ENCODE measurements around the gene LLGL1.

The LLGL1 gene

GRCh38 chr17:18229254-18229653 is 3.8 kb downstream of the LLGL1 start:
- in situ Hi-C loops (cut with HindIII; ENCODE audit: low sequenced_read_pairs), result no loop called here

- in situ Hi-C loops (cut with HindIII; ENCODE audit: low sequenced_read_pairs), result no loop called here
Measured at GRCh38 chr17:18229771-18230170, 4.3 kb downstream of the LLGL1 start.

- in situ Hi-C loops (cut with HindIII; ENCODE audit: low sequenced_read_pairs), result no loop called here
Measured at GRCh38 chr17:18230288-18231141, 5.1 kb downstream of the LLGL1 start.

GRCh38 chr17:18231164-18231563 is 5.7 kb downstream of the LLGL1 start:
- in situ Hi-C loops (cut with HindIII; ENCODE audit: low sequenced_read_pairs), result no loop called here

GRCh38 chr17:18233803-18234518 is 8.5 kb downstream of the LLGL1 start:
- in situ Hi-C loops (cut with HindIII; ENCODE audit: low sequenced_read_pairs), result no loop called here

- in situ Hi-C loops (cut with HindIII; ENCODE audit: low sequenced_read_pairs), result no loop called here
Measured at GRCh38 chr17:18234853-18235380, 9.5 kb downstream of the LLGL1 start.

GRCh38 chr17:18235743-18236256 is 10.4 kb downstream of the LLGL1 start:
- in situ Hi-C loops (cut with HindIII; ENCODE audit: low sequenced_read_pairs), result no loop called here

GRCh38 chr17:18236494-18236893 is 11.1 kb downstream of the LLGL1 start:
- in situ Hi-C loops (cut with HindIII; ENCODE audit: low sequenced_read_pairs), result no loop called here

GRCh38 chr17:18237461-18237860 is 12.0 kb downstream of the LLGL1 start:
- in situ Hi-C loops (cut with HindIII; ENCODE audit: low sequenced_read_pairs), result no loop called here

- in situ Hi-C loops (cut with HindIII; ENCODE audit: low sequenced_read_pairs), result no loop called here
Measured at GRCh38 chr17:18238299-18238698, 12.9 kb downstream of the LLGL1 start.

GRCh38 chr17:18240449-18240848 is 15.0 kb downstream of the LLGL1 start:
- in situ Hi-C loops (cut with HindIII; ENCODE audit: low sequenced_read_pairs), result no loop called here

GRCh38 chr17:18241229-18241871 is 15.9 kb downstream of the LLGL1 start:
- in situ Hi-C loops (cut with HindIII; ENCODE audit: low sequenced_read_pairs), result no loop called here

- in situ Hi-C loops (cut with HindIII; ENCODE audit: low sequenced_read_pairs), result no loop called here
Measured at GRCh38 chr17:18245038-18245776, 19.8 kb downstream of the LLGL1 start.

- in situ Hi-C loops (cut with HindIII; ENCODE audit: low sequenced_read_pairs), result no loop called here
Measured at GRCh38 chr17:18246109-18246725, 20.8 kb downstream of the LLGL1 start.

- in situ Hi-C loops (cut with HindIII; ENCODE audit: low sequenced_read_pairs), result no loop called here
Measured at GRCh38 chr17:18246880-18247612, 21.6 kb downstream of the LLGL1 start.

GRCh38 chr17:18247613-18248001 is 22.2 kb downstream of the LLGL1 start:
- in situ Hi-C loops (cut with HindIII; ENCODE audit: low sequenced_read_pairs), result no loop called here

GRCh38 chr17:18248300-18248731 is 22.9 kb downstream of the LLGL1 start:
- in situ Hi-C loops (cut with HindIII; ENCODE audit: low sequenced_read_pairs), result no loop called here

GRCh38 chr17:18248811-18249210 is 23.4 kb downstream of the LLGL1 start:
- in situ Hi-C loops (cut with HindIII; ENCODE audit: low sequenced_read_pairs), result no loop called here

- in situ Hi-C loops (cut with HindIII; ENCODE audit: low sequenced_read_pairs), result no loop called here
Measured at GRCh38 chr17:18250259-18250658, 24.8 kb downstream of the LLGL1 start.
